ENCODE measurements around the gene CDKN3.
A peak's percentile ranks its signal among the peaks of the same experiment; 100 is the strongest.
"Not testable (repeated sequence)": the region's sequence is repeated elsewhere in the genome, so short reads cannot be mapped to it uniquely, and the experiment has no call there.

The CDKN3 gene

DNA sequence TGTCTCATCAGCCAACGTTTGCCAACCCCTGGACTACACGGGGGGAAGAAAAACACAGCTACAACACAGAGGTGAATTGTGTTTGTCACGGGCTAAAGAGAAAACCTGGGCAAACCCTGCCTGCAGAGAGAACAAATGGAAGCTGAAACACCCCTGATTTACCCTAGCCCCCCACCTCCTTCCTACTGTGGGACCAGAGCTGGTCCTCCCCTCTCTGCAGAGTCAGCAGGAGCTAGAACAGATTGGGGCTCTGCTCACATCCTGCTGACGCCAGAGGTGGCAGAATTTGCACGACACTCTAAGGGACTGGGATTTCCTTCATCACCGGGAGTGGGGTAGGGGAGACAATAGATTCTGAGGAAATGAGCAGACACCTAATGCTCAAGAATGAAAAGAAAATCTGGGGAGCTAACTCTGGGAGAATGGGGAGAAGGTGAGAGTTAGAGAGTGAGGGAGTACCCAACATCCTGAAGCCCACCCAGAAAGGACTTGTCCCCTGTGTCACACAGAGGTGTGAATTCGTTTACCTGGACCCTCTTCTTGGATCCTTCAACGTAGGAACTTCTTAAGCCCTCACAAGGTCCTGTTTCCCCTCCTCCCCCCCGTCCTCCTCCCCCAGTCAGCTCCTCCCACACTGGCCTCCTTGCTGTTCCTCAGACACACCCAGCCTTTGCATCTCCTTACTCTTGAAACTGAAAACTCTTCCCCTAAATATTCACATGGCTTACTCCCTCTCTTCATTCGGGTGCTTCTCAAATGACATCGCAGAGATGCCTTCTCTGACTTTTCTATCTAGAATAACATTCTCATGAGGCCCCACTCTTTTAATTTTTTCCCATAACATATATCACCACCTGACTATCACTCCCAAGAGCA is 26.2 kb upstream of the CDKN3 start:
- DNase-seq (ENCODE audit: low read depth): no peak

DNA sequence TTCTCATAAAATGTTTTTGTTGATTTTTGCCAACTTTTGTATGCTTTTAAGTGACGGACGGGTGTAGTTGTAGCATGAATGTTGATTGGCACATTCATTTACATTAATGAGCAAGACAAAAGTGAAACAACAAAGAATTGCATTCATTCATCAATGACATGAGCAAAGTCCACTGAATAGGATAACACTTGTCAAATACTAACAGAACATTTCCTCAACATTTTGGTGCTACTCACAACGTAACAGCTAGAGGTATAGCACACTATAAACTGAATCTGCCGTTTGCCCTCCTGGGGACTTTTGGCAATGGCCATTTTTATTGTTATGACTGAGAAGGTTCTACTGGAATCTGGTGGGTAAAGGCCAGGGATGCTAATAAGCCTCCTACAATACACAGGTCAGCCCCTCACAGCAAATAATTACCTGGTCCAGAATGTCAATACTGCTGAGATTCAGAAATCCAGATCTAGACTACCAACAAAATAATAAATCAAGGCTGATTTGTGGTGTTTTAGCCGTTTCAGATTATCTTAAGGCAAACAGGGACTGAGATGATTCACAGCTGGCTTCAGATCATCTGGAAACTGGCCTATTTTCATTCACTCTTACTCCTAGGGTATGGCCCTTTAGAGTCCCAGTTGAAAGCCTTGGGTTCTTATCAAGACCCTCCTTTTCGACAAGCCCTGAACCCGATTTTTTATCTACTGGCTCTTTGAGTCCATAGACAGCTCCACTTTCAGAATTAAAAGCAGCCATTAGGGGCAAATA is 22.5 kb upstream of the CDKN3 start:
- no peak for DNase-seq (ENCODE audit: low read depth)

DNA sequence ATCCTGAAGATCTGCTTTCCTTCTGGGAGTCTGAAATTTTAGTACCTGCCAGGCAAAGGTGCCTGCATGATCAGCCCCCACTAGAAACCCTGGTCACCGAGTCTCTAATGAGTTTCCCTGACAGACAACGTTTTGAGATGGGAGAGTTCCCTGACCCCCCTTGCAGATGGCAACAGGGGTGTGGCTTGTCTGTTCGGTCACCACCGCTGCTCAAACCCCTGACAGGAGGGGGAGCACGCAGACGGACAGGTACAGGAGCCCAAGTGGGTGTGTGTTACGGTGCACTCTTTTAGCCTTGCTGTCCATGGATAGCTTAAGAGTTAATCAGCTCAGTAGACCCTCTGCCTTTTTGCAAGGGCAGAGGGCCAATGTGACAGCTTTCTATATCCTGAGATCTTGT is 19.3 kb upstream of the CDKN3 start:
- no peak for DNase-seq (ENCODE audit: low read depth)

DNA sequence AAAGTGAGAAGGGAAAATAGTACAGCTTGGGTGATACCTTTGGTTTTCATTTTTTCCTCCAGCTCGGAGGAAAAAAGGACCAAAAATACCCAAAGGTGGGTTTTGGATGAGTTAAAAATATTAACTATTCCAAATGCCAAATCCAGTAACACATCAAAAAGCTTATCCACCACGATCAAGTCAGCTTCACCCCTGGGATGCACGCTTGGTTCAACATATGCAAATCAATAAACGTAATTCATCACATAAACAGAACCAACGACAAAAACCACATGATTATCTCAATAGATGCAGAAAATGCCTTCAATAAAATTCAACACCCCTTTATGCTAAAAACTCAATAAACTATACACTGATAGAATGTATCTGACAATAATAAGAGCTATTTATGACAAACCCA is 17.9 kb upstream of the CDKN3 start:
- DNase-seq (ENCODE audit: low read depth): not testable (repeated sequence)

DNA sequence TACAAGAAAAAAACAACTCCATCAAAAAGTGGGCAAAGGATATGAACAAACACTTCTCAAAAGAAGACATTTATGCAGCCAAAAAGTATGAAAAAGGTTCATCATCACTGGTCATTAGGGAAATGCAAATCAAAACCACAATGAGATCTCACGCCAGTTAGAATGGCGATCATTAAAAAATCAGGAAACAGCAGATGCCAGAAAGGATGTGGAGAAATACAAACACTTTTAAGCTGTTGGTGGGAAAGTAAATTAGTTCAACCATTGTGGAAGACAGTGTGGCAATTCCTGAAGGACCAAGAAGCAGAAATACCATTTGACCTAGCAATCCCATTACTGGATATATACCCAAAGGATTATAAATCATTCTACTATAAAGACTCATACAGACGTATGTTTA is 16.2 kb upstream of the CDKN3 start:
- DNase-seq (ENCODE audit: low read depth): peak; percentile 19

DNA sequence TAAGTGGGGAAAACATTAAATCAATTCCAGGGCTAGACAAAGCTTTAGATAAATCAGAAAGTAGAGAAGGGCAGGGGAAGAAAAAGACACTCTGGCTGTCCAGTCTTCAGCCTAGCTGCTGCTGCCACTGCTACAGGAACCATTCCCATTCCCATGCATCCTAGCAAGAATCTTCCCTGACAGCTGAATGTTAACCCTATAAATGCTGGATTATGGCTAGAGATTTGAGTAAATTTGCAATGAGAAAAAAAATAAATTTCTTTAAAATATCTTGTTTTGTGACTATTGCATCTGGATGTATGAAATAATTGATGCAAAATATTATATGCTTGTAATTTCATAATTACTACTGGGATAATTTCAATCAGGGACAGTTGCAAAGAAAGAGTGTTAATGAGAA is 15.0 kb upstream of the CDKN3 start:
- DNase-seq (ENCODE audit: low read depth): no peak

DNA sequence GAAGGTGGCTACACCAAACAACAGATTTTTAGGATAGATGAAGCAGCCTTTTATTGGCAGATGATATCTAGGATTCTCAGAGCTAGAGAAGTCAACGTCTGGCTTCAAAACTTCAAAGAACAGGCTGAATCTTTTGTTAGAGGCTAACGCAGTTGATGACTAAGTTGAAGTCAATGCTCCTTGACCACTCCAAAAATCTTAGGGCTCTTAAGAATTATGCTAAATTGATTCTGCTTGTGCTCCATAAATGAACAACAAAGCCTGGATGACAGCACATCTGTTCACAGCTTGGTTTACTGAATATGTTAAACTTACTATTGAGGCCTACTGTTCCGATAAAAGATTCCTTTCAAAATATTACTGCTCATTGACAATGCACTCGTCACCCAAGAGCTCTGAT is 13.0 kb upstream of the CDKN3 start:
- no peak for DNase-seq (ENCODE audit: low read depth)

DNA sequence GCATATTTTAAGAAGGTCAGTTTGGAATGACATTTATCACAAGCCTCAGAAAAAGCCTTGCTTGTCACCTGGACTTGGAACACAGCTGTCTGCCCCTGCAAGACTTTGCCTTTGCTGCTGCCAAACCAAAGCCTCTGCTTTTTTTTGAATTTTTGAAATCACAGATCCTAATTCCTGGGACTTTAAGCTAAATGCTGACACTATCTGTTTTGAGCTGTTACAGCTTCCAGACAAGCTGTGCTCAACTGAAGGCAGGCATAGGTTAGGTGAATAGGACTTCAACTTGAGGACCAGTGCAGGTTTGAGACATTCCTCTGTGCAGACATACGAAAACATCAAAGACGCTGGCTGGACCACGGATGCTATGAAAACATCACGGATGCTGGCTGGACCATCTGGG is 11.3 kb upstream of the CDKN3 start:
- no peak for DNase-seq (ENCODE audit: low read depth)

DNA sequence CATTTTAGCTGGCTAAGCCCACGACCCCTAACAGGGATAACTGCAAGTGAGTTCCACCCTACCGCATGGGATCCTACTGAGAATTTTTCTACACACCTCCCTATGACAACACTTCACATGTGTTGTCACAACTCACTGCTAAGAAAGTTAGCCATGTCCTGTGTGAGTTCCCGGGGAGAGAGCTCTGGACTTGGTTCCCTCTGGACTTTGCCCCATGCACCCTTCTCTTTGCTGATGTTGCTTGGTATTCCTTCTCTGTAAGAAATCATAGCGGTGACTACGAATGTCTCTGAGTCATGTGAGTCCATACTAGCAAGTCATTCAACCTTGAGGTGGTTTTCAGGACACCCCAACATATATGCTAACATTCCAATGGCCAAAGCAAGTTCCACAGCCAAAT is 9.5 kb upstream of the CDKN3 start:
- DNase-seq (ENCODE audit: low read depth): no peak

DNA sequence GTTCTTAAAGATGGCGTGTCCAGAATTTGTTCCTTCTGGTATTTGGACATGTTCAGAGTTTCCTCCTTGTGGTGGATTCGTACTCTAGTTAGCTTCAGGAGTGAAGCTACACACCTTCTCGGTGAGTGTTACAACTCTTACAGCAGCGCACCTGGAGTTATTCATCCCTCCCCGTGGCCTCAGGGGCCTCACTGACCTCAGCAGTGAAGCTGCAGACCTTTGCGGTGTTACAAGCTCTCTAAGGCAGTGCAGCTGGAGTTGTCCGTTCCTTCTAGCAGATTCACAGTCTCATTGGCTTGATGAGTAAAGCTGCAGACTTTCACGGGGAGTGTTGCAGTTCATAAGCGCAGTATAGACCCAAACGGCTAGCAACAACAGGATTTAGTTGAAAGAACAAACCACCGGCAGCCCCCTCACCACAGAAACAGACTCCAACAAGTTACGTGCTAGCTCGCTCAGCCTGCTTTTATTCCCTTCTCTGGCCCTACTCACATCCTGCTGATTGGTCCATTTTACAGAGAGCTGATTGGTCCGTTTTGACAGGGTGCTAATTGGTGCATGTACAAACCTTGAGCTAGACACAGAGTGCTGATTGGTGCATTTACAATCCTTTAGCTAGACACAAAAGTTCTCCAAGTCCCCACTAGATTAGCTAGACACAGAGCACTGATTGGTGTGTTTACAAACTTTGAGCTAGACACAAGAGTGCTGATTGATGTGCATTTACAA is 4.5 kb upstream of the CDKN3 start:
- DNase-seq (ENCODE audit: low read depth): no peak

DNA sequence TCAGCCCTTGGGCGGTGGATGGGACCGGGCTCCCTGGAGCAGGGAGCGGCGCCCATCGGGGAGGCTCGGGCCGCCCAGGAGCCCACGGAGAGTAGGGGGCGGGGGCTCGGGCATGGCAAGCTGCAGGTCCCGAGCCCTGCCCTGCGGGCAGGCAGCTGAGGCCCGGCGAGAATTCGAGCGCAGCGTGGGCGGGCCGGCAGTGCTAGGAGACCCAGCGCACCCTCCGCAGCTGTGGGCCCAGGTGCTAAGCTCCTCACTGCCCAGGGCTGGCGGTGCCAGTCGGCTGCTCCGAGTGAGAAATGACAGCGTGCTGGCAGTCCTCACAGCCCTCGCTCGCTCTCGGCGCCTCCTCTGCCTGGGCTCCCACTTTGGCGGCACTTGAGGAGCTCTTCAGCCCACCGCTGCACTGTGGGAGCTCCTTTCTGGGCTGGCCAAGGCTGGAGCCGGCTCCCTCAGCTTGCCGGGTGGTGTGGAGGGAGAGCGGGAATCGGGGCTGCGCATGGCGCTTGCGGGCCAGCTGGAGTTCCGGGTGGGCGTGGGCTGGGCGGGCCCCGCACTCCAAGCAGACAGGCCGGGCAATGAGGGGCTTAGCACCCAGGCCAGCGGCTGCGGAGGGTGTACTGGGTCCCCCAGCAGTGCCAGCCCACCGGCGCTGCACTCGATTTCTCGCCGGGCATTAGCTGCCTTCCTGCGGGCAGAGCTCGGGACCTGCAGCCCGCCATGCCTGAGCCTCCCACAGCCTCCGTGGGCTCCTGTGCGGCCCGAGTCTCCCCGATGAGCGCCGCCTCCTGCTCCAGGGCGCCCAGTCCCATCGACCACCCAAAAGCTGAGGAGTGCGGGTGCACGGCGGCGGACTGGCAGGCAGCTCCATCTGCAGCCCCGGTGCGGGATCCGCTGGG is 3.6 kb upstream of the CDKN3 start:
- DNase-seq (ENCODE audit: low read depth): not testable (repeated sequence)

DNA sequence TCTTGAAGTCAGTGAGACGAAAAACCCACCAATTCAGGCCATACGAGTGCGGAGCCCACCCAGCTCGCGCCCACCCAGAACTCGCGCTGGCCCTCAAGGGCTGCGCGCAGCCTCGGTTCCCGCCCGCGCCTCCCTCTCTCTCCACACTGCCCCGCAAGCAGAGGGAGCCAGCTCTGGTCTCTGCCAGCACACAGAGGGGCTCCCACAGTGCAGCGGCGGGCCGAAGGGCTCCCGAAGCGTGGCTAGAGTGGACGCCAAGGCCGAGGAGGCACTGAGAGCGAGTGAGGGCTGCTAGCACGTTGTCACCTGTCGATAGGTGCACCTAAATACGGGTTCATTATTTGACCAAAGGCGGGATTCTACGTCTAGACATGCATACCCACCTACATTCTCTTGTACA is 2.2 kb upstream of the CDKN3 start:
- DNase-seq (ENCODE audit: low read depth): no peak

DNA sequence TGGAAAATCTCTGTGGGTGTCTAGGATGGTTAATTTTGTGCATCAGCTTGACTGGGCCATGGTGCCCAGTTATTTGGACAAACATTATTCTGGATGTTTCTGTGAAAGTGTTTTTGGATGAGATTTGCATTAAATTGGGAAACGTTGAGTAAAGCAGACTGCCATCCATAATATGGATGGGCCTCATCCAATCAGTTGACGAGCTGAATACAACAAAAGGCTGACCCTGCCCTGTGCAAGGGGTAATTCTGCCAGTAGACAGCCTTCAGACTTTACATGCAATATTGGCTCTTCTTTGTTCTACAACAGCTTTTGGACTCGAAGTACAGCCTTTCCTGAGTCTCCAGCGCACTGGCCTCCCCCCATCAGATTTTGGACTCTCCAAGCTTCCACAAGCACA is 1.5 kb upstream of the CDKN3 start:
- DNase-seq (ENCODE audit: low read depth): no peak

DNA sequence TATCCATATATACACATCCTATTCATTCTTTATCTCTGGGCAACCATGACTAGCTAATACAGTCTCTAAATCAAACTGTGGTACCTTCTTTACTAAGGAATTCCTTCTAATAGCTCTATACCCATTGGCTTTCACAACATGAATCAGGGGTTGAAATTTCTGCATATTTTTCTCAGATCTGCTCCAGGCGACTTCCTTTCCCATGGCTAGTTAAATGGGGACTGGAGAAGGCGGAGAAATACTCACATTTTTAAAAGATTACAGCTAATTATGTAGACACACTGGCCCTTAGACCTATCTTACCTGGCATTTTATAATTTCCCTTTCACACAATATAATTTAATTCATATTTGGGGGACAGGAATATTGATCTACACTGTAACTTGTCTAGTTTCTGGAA is 1.1 kb upstream of the CDKN3 start:
- no peak for DNase-seq (ENCODE audit: low read depth)

DNA sequence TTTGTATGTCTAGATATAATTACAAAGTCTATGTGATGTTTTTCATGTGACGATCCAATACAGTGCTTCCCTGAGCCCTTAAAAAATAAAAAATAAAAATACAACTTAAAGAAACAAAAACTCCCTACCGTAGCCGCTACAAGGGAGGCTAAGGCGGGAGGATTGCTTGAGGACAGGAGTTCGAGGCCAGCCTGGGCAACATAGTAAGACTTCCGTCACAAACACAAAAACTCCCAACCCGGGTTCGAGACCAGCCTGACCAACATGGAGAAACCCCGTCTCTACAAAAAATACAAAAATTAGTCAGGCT is 669 bp upstream of the CDKN3 start:
- DNase-seq (ENCODE audit: low read depth): no peak

DNA sequence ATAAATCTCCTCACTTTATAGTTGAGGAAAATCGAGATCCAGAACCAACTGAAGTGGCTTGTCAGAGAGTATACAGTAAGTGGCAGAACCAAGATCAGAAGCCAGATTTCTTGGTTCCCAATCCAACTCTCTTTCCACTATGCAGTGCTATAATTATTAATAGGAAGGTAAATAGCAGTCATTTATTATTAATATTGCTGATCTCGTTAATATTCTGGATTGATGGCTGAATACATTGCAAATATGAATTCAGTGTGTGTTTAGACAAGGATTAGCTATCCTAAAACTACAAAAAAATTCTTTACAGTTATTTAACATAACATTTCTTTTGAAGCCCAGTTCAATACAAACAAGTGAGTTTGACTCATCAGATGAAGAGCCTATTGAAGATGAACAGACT is 2.8 kb downstream of the CDKN3 start:
- DNase-seq (ENCODE audit: low read depth): no peak

DNA sequence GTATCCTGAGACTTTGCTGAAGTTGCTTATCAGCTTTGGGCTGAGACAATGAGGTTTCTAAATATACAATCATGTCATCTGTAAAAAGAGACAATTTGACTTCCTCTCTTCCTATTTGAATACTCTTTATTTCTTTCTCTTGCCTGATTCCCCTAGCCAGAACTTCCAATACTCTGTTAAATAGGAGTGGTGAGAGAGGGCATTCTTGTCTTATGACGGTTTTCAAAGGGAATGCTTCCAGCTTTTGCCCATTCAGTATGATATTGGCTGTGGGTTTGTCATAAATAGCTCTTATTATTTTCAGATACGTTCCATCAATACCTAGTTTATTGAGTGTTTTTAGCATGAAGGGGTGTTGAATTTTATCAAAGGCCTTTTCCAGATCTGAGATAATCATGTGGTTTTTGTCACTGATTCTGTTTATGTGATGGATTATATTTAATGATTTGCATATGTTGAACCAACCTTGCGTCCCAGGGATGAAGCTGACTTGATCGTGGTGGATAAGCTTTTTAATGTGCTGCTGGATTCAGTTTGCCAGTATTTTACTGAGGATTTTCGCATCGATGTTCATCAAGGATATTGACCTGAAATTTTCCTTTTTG is 6.7 kb downstream of the CDKN3 start:
- peak; percentile 17 for DNase-seq (ENCODE audit: low read depth)

DNA sequence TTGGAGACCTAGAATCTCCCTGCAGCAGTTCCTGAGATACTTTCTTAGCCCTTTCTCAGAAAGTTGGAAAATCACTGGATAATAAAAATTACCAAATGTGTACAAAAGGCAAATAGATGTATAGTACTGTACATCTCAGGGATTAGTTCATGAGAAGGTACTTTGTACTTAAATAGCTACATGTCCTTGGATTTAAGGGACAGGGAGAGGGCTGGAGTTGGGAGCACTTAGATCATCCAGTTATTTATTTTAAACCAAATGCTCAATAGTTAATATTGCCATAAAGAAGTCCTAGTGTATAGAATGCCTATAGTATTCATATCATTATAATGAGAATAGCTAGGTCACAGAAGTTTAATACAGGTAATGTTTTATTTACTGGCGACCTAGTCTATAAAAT is 13.4 kb downstream of the CDKN3 start:
- DNase-seq (ENCODE audit: low read depth): no peak

DNA sequence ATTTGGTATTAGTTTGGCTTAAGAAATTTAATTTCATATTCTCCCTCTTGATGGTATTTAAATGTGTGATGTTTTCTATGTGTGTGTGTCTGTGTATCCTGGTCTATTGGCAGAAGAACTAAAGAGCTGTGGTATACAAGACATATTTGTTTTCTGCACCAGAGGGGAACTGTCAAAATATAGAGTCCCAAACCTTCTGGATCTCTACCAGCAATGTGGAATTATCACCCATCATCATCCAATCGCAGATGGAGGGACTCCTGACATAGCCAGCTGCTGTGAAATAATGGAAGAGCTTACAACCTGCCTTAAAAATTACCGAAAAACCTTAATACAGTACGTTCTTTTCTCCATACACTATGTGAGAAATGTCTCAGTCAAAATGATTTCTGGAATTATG is 14.6 kb downstream of the CDKN3 start:
- no peak for DNase-seq (ENCODE audit: low read depth)

DNA sequence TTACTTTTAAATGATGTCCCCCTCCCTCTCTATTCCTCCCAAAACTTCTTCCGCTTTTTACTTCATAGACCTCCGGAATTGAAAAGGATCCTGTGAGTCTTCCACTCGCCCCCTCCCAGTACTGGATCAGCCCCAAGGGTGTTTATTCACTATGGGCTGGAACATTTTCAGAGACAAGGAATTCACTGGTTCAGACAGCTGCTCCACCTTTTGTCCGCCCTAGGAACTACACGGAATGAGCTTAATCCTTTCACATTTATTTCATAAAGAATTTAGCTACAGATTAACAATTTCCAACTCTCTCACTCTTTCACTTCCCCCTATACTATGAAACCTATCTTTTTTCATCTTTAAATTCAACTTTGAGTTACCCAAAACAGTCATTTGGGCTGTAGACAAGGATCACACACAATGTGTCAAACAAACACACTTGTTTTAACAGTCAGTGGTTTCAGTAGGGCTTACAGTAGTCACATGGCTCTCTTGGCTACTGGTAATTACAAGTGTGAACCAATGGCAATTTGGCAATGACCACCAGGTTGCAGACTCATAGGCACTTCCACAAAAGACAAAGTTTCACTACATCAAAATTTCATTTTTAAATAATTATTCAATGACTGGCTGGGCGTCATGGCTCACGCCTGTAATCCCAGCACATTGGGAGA is 23.8 kb downstream of the CDKN3 start:
- peak; percentile 37 for DNase-seq (ENCODE audit: low read depth)

DNA sequence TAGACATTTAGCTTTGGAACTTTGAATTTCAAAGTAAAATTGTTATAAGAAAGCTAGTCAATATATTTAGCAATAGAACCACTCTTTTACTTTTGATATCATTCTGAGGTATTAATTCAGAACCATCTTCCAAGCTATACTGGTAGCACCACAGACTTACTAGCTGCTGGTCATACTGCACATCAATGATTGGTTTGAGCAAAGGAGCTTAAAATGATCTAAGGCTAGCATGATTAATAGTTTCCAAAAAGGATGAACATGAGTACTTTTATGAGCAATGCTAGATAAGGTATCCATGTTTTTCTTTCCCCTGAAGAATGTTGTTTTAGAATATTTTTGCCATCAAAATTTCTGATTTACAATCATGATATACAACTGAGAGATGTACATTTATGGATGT is 27.2 kb downstream of the CDKN3 start:
- DNase-seq (ENCODE audit: low read depth): no peak
